ENCODE measurements around the gene SDK2. TPM values are rescaled to one million over a fixed set of nuclear protein-coding genes. Genes with fewer than 3 reads are reported as not detected.

SDK2 gene
- total and polyA plus RNA-seq, 2 of the 8 experiments (the other 6 are each of a cell fraction or from before 2014, with no cell fraction given), result 3.9 to 4.1 TPM

DNA sequence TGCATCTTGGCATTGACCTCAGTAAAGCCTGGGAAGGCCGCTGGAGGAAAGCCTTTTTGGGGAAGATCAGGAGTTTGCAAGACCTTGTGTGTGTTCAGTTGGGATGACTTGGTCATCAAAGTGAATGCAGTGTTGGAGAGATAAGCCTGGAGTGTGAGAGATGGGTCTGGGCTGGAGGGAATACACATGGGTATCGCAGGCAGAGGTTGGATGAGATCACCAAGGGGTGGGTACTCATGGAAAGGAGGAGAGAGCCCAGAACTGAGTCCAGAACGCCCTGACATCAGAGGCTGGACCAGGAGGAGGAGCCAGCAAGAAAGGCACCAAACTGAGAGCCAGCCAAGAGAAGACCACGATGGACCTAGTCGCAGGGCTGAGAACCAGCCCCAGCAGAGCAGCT lies 35.2 kb downstream of the SDK2 start (continued):
- TF ChIP-seq SIN3A (conservative IDR thresholded peaks at IDR 0.05 in 1 of 2, IDR thresholded peaks at IDR 0.05 in 1 of 2; ENCODE audit: low read depth in 1 of 2, low read length in 2 of 2) (no peak), FOSL1 (IDR thresholded peaks at IDR 0.05; ENCODE audit: insufficient read depth, low read depth, low read length) (no peak), RNF2 (IDR thresholded peaks at IDR 0.05; ENCODE audit: borderline replicate concordance, low read depth, low read length, missing control alignments, poor library complexity, severe bottlenecking) (no peak), EGR1 (IDR thresholded peaks at IDR 0.05; ENCODE audit: borderline replicate concordance, low read depth, low read length) (no peak)
- TF ChIP-seq, protein P1, sequence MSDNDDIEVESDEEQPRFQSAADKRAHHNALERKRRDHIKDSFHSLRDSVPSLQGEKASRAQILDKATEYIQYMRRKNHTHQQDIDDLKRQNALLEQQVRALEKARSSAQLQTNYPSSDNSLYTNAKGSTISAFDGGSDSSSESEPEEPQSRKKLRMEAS (IDR thresholded peaks at IDR 0.05), result no peak
